Caco-2 (cell line): Measurements from ENCODE around the gene ZNF318. TPM values are rescaled to one million over a fixed set of nuclear protein-coding genes. Genes with fewer than 3 reads are reported as not detected.
"Not testable (repeated sequence)": the region's sequence is repeated elsewhere in the genome, so short reads cannot be mapped to it uniquely, and the experiment has no call there.

ENCODE experiments used
- BruUV-seq: library from RNA; stranded (reverse); fragments of 400-500 nt; replicated peaks from 2 replicates; lab custom pipeline; 2021; lab: Mats Ljungman, UMichigan
- CTCF ChIA-PET: fragments of 300-600 bp; sonication (Branson Sonifier 250); formaldehyde crosslinking; loops from one replicate; lab custom pipeline; 2022; ENCODE audit warnings: antibody characterized with exemption; lab: Charles Lee
- POLR2A ChIA-PET: fragments of 300-600 bp; sonication (Branson Sonifier 250); formaldehyde crosslinking; loops from one replicate; lab custom pipeline; 2022; ENCODE audit warnings: antibody characterized with exemption; lab: Charles Lee
- DNase-seq, 2 experiments: peaks; one replicate each; pipeline versions ENCODE4 v3.0.0 to v3.0.0-alpha.2; 2020 to 2022
- H3K27me3 ChIP-seq: replicated peaks from 2 replicates; pipeline ENCODE4 v1.6.0; 2011; ENCODE audit warnings: low read length; ENCODE audit not compliant: control insufficient read depth, insufficient read depth
- H3K36me3 ChIP-seq: 2 replicates; pipeline ENCODE4 v1.5.1; 2011; ENCODE audit warnings: low read length; ENCODE audit not compliant: control insufficient read depth, insufficient read depth
- H3K4me1 ChIP-seq: fragments of 250-450 bp; sonication (Bioruptor Pico); 2 replicates; pipeline ENCODE4 v1.5.1; 2020; ENCODE audit warnings: mild to moderate bottlenecking
- H3K4me3 ChIP-seq: 2 replicates; pipeline ENCODE4 v1.5.1; 2011; ENCODE audit warnings: low read depth, mild to moderate bottlenecking, control low read depth, low read length
- H3K9me3 ChIP-seq: fragments of 250-450 bp; sonication (Bioruptor Pico); 2 replicates; pipeline ENCODE4 v1.5.1; 2020; ENCODE audit warnings: mild to moderate bottlenecking, moderate library complexity
- H3K27ac Mint-ChIP-seq: one replicate; pipeline ENCODE4 v1.8.0; 2022; ENCODE audit warnings: mixed read lengths; ENCODE audit not compliant: unreplicated experiment
- H3K27me3 Mint-ChIP-seq: one replicate; pipeline ENCODE4 v1.8.0; 2022; ENCODE audit warnings: mixed read lengths; ENCODE audit not compliant: insufficient read depth, unreplicated experiment
- H3K36me3 Mint-ChIP-seq: one replicate; pipeline ENCODE4 v1.8.0; 2022; ENCODE audit warnings: mild to moderate bottlenecking, mixed read lengths; ENCODE audit not compliant: insufficient read depth, unreplicated experiment
- H3K4me1 Mint-ChIP-seq: one replicate; pipeline ENCODE4 v1.8.0; 2022; ENCODE audit warnings: low read depth, mixed read lengths; ENCODE audit not compliant: unreplicated experiment
- H3K4me3 Mint-ChIP-seq: one replicate; pipeline ENCODE4 v1.8.0; 2022; ENCODE audit warnings: mild to moderate bottlenecking, moderate library complexity, mixed read lengths; ENCODE audit not compliant: unreplicated experiment
- H3K9me3 Mint-ChIP-seq: one replicate; pipeline ENCODE4 v1.8.0; 2022; ENCODE audit warnings: mixed read lengths; ENCODE audit not compliant: unreplicated experiment
- CTCF ChIP-seq, 2 experiments: fragments of 200-600 bp in 1 of 2; IDR thresholded peaks; 1 replicate in 1 of 2; 2 replicates in 1 of 2; pipeline versions ENCODE4 v1.5.1 to v1.8.0; 2011 to 2022; ENCODE audit warnings: antibody characterized with exemption in 1 of 2, control low read depth in 1 of 2, inconsistent platforms in 1 of 2, low read depth in 1 of 2, low read length in 1 of 2, mild to moderate bottlenecking in 1 of 2, moderate library complexity in 1 of 2; ENCODE audit not compliant: insufficient read depth in 1 of 2, severe bottlenecking in 1 of 2, unreplicated experiment in 1 of 2
- intact Hi-C: fragments of 100-400 bp; cut with micrococcal nuclease; formaldehyde crosslinking; loops from one replicate; pipeline ENCODE4 v1.10.0; 2022; ENCODE audit not compliant: unreplicated experiment
- total RNA-seq: library from RNA; stranded (reverse); gene quantifications from 2 replicates; pipeline ENCODE4 v1.2.3, GENCODE V29; 2022

Gene ZNF318
- total RNA-seq, 1 experiment from 2014 or later, result 11.7 TPM

- POLR2A ChIA-PET, result no interaction called here
- peaks cover 8% of the 10 kb centered on the region; the same call in 1 of the 2 replicates for H3K4me1 ChIP-seq
- H3K9me3 ChIP-seq, result no peaks in the 10 kb centered on the region
- no peak for DNase-seq
- Mint-ChIP-seq H3K9me3 (no peaks in the 10 kb centered on the region), H3K27ac (no peak overlapping the region), H3K4me3 (no peak overlapping the region), H3K4me1 (no peaks in the 10 kb centered on the region), H3K36me3 (no peaks in the 10 kb centered on the region), H3K27me3 (peaks cover 3% of the 10 kb centered on the region)
- no peaks in the 10 kb centered on the region for H3K27me3 ChIP-seq
- intact Hi-C loops, result no loop called here
- H3K36me3 ChIP-seq, result no peaks in the 10 kb centered on the region
- no peak for TF ChIP-seq CTCF (IDR thresholded peaks at IDR 0.05; ENCODE audit: insufficient read depth in 1 of 2, low read depth in 1 of 2, low read length in 1 of 2, severe bottlenecking in 1 of 2, unreplicated experiment in 1 of 2)
- no peak overlapping the region for H3K4me3 ChIP-seq
- CTCF ChIA-PET, result no interaction called here
- BruUV-seq, result no TSS peak
Observed at GRCh38 chr6:43375693-43376092, 6.2 kb upstream of the ZNF318 start.

GRCh38 chr6:43373252-43373875 lies 3.9 kb upstream of the ZNF318 start:
- CTCF ChIA-PET, result no interaction called here
- no peaks in the 10 kb centered on the region for H3K36me3 Mint-ChIP-seq

GRCh38 chr6:43370003-43370580 lies 645 bp upstream of the ZNF318 start:
- peak overlapping the region; percentile 37 for H3K4me3 ChIP-seq
- H3K36me3 ChIP-seq, H3K27me3 Mint-ChIP-seq, DNase-seq, H3K9me3 Mint-ChIP-seq, H3K36me3 Mint-ChIP-seq, intact Hi-C loops, H3K27me3 ChIP-seq, H3K9me3 ChIP-seq, H3K4me1 Mint-ChIP-seq: not testable (repeated sequence)
- Mint-ChIP-seq H3K4me3 (peak overlapping the region; percentile 76), H3K27ac (peak overlapping the region; percentile 67)
- TSS peak; percentile 85 for BruUV-seq
- CTCF ChIA-PET, result interaction anchor here (0.5 to 1.8 kb wide), 10 partner anchors 8 to 344 kb away, joined by 3 to 9 read pairs (median 4); partner anchors contain the start of gene DNPH1
- H3K4me1 ChIP-seq, result peaks cover 13% of the 10 kb centered on the region
- POLR2A ChIA-PET, result interaction anchor here (0.5 to 1.4 kb wide), 11 partner anchors 9 to 588 kb away, joined by 3 to 10 read pairs (median 3); partner anchors contain the start of genes BICRAL, CUL9, KLHDC3 and MAD2L1BP

More at GRCh38 chr6:43373252-43373875, 3.9 kb upstream of the ZNF318 start:
- Mint-ChIP-seq H3K9me3 (no peaks in the 10 kb centered on the region), H3K4me3 (no peak overlapping the region), H3K4me1 (no peaks in the 10 kb centered on the region), H3K27me3 (no peaks in the 10 kb centered on the region), H3K27ac (no peak overlapping the region)
- Histone ChIP-seq H3K27me3 (no peaks in the 10 kb centered on the region), H3K36me3 (no peaks in the 10 kb centered on the region), H3K4me1 (peaks cover 17% of the 10 kb centered on the region), H3K9me3 (no peaks in the 10 kb centered on the region), H3K4me3 (no peak overlapping the region)
- no peak for DNase-seq
- intact Hi-C loops, result no loop called here
- POLR2A ChIA-PET, result no interaction called here
- TF ChIP-seq CTCF (IDR thresholded peaks at IDR 0.05; ENCODE audit: insufficient read depth in 1 of 2, low read depth in 1 of 2, low read length in 1 of 2, severe bottlenecking in 1 of 2, unreplicated experiment in 1 of 2), result no peak
- no TSS peak for BruUV-seq
